HepG2 (cell line): ENCODE measurements around the gene NAA25. TPM values are rescaled to one million over a fixed set of nuclear protein-coding genes. Genes with fewer than 3 reads are reported as not detected.

Experiments
- ETV6 ChIP-seq: sonication (generic); formaldehyde crosslinking; conservative IDR thresholded peaks from 2 replicates; pipeline ENCODE4 v1.4.0; 2020; ENCODE audit warnings: missing genetic modification reagents
- FOXP1 ChIP-seq, 2 experiments: fragments of 450-650 bp in 1 of 2; IDR thresholded peaks; 2 replicates each; pipeline ENCODE4 v1.6.1; 2017 to 2018; ENCODE audit warnings: antibody characterized with exemption in 1 of 2
- GATAD1 ChIP-seq: IDR thresholded peaks from 2 replicates; pipeline ENCODE4 v1.6.1; 2016; ENCODE audit warnings: missing genetic modification reagents, missing compliant biosample characterization
- HMG20A ChIP-seq: IDR thresholded peaks from 2 replicates; pipeline ENCODE4 v1.6.1; 2016; ENCODE audit warnings: borderline replicate concordance
- SP1 ChIP-seq, 2 experiments: fragments of 450-650 bp in 1 of 2; sonication (generic) in 1 of 2; formaldehyde crosslinking in 1 of 2; IDR thresholded peaks; 2 replicates each; pipeline versions ENCODE4 v1.4.0 to v1.6.1; 2016 to 2020; ENCODE audit warnings: missing genetic modification reagents in 1 of 2
- ZKSCAN8 ChIP-seq: IDR thresholded peaks from 2 replicates; pipeline ENCODE4 v1.6.1; 2016; ENCODE audit warnings: borderline replicate concordance, missing genetic modification reagents, missing compliant biosample characterization
- ZNF260 ChIP-seq: sonication (generic); formaldehyde crosslinking; IDR thresholded peaks from 2 replicates; pipeline ENCODE4 v1.4.0; 2020; ENCODE audit warnings: missing genetic modification reagents, low read depth, mild to moderate bottlenecking, borderline replicate concordance
- ZNF263 ChIP-seq: sonication (generic); formaldehyde crosslinking; IDR thresholded peaks from 2 replicates; pipeline ENCODE4 v1.4.0; 2020; ENCODE audit warnings: missing genetic modification reagents
- ZNF30 ChIP-seq: sonication (generic); formaldehyde crosslinking; IDR thresholded peaks from 2 replicates; pipeline ENCODE4 v1.5.0; 2020; ENCODE audit warnings: mild to moderate bottlenecking, missing genetic modification reagents
- polyA plus RNA-seq, 8 experiments: library from polyadenylated mRNA; depleted of rRNA in 3 of 8; stranded (reverse) in 7 of 8; unstranded in 1 of 8; fragments of >200 nt; fragmentation: Illumina TruSeq in 4 of 8; extraction: Trizol in 4 of 8; gene quantifications; 2 replicates each; pipeline versions ENCODE4 v1.2.1 to v1.2.3, GENCODE V29; 2011 to 2016; ENCODE audit warnings: low read depth in 4 of 8, missing spikeins in 1 of 8, mixed read lengths in 1 of 8; ENCODE audit not compliant: insufficient read depth in 1 of 8
- total RNA-seq, 5 experiments: library from RNA; depleted of rRNA; stranded (reverse); fragments of >200 nt; fragmentation: Illumina TruSeq; extraction: Trizol; gene quantifications; 2 replicates each; pipeline ENCODE4 v1.2.3, GENCODE V29; 2016; ENCODE audit warnings: low read depth in 1 of 5
- TF ChIP-seq, protein P1 (sequence below): fragments of 450-650 bp; IDR thresholded peaks from 2 replicates; pipeline ENCODE4 v1.6.1; 2016
- TF ChIP-seq, protein P2 (sequence below): sonication (generic); formaldehyde crosslinking; IDR thresholded peaks from 2 replicates; pipeline ENCODE4 v1.8.1; 2022; ENCODE audit warnings: low read depth, mild to moderate bottlenecking, missing genetic modification reagents

The NAA25 gene
- total and polyA plus RNA-seq, 2 of the 13 experiments (the other 11 are each of a cell fraction or from before 2014, with no cell fraction given) = 11.4 to 32.0 TPM

DNA sequence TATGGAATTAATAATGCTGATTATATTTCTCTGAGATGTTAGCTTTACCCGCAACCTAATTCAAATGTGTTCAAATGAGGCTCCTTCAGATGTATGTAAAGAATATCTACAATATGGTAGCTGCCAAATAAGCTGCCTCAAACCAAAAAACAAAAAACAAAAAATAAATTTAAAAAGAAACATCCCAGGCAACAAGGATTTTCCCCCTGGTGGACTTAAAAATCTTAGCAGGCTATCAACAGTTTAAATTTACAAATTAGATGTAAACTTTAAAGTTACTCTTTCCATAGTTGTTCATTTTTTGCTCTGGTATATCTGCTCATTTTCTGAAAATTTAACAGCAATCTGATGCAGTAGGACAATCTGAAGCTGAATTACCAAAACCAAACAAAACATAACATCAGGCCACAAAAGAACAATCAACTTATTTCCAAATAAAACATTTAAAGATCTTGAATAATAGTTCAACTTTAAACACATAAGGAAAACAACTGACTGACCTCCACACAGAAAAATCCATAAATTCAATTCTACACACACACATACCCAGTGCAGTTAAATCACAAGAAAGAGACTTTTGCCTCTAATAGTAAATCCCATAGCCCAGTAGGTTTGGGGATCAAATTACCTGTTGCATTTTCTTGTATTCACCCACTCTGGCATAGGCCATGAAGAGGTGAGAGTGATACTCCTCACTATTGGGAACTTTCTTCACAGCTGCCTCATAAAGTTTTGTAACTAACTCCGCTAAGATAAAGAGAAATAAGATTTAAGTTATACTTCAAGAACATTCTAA, 21.3 kb downstream of the NAA25 start (continued):
- TF ChIP-seq GATAD1 (CRISPR knock-in tag) (no peak), ZKSCAN8 (CRISPR knock-in tag) (no peak), ZNF263 (CRISPR knock-in tag) (no peak), ETV6 (no peak), HMG20A (CRISPR knock-in tag) (no peak), SP1 (IDR thresholded peaks at IDR 0.05) (no peak), SP1 (CRISPR knock-in tag; IDR thresholded peaks at IDR 0.05) (no peak), ZNF30 (no peak), ZNF260 (CRISPR knock-in tag) (no peak), FOXP1 (IDR thresholded peaks at IDR 0.05) (no peak), FOXP1 (CRISPR knock-in tag; IDR thresholded peaks at IDR 0.05) (no peak)
- TF ChIP-seq, protein P1, sequence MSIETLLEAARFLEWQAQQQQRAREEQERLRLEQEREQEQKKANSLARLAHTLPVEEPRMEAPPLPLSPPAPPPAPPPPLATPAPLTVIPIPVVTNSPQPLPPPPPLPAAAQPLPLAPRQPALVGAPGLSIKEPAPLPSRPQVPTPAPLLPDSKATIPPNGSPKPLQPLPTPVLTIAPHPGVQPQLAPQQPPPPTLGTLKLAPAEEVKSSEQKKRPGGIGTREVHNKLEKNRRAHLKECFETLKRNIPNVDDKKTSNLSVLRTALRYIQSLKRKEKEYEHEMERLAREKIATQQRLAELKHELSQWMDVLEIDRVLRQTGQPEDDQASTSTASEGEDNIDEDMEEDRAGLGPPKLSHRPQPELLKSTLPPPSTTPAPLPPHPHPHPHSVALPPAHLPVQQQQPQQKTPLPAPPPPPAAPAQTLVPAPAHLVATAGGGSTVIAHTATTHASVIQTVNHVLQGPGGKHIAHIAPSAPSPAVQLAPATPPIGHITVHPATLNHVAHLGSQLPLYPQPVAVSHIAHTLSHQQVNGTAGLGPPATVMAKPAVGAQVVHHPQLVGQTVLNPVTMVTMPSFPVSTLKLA = no peak
- TF ChIP-seq, protein P2, sequence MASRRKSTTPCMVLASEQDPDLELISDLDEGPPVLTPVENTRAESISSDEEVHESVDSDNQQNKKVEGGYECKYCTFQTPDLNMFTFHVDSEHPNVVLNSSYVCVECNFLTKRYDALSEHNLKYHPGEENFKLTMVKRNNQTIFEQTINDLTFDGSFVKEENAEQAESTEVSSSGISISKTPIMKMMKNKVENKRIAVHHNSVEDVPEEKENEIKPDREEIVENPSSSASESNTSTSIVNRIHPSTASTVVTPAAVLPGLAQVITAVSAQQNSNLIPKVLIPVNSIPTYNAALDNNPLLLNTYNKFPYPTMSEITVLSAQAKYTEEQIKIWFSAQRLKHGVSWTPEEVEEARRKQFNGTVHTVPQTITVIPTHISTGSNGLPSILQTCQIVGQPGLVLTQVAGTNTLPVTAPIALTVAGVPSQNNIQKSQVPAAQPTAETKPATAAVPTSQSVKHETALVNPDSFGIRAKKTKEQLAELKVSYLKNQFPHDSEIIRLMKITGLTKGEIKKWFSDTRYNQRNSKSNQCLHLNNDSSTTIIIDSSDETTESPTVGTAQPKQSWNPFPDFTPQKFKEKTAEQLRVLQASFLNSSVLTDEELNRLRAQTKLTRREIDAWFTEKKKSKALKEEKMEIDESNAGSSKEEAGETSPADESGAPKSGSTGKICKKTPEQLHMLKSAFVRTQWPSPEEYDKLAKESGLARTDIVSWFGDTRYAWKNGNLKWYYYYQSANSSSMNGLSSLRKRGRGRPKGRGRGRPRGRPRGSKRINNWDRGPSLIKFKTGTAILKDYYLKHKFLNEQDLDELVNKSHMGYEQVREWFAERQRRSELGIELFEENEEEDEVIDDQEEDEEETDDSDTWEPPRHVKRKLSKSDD (CRISPR knock-in tag) = no peak
- TF ChIP-seq, all 625 proteins: peak for 0
